WTC11 (cell line): Measurements from ENCODE around the gene CAMTA1. TPM values are rescaled to one million over a fixed set of nuclear protein-coding genes. Genes with fewer than 3 reads are reported as not detected.
A peak's percentile ranks its signal among the peaks of the same experiment; 100 is the strongest.

Experiments used
- ATAC-seq: fragments of 200-7000 bp; cut with Tn5 transposase; 2 replicates; pipeline ENCODE4 v1.10.0; 2021; ENCODE audit warnings: mild to moderate bottlenecking, moderate library complexity
- CTCF ChIA-PET: fragments of 300-600 bp; sonication (Branson Sonifier 250); formaldehyde crosslinking; loops from one replicate; lab custom pipeline; 2021; ENCODE audit warnings: antibody characterized with exemption; lab: Charles Lee
- POLR2A ChIA-PET: fragments of 350-600 bp; sonication (Branson Sonifier 250); formaldehyde crosslinking; loops from one replicate; lab custom pipeline; 2021; ENCODE audit warnings: antibody characterized with exemption; lab: Charles Lee
- DNase-seq: peaks from one replicate; pipeline ENCODE4 v3.0.0; 2021; ENCODE audit warnings: low spot score
- H3K27ac Mint-ChIP-seq: 2 replicates; pipeline ENCODE4 v1.8.0; 2021; ENCODE audit warnings: mixed read lengths
- H3K27me3 Mint-ChIP-seq: 2 replicates; pipeline ENCODE4 v1.8.0; 2021; ENCODE audit warnings: low read depth, mild to moderate bottlenecking, moderate library complexity, mixed read lengths
- H3K36me3 Mint-ChIP-seq: 2 replicates; pipeline ENCODE4 v1.8.0; 2021; ENCODE audit warnings: mixed read lengths
- H3K4me1 Mint-ChIP-seq: 2 replicates; pipeline ENCODE4 v1.8.0; 2022; ENCODE audit warnings: mixed read lengths
- H3K4me3 Mint-ChIP-seq: 2 replicates; pipeline ENCODE4 v1.8.0; 2021; ENCODE audit warnings: mild to moderate bottlenecking, moderate library complexity, mixed read lengths
- H3K9me3 Mint-ChIP-seq: 2 replicates; pipeline ENCODE4 v1.8.0; 2021; ENCODE audit warnings: mixed read lengths
- ELF4 ChIP-seq: sonication (generic); formaldehyde crosslinking; IDR thresholded peaks from 2 replicates; pipeline ENCODE4 v1.8.1; 2022; ENCODE audit warnings: low read depth, mild to moderate bottlenecking, moderate library complexity, missing genetic modification reagents
- FOXJ3 ChIP-seq: sonication (generic); formaldehyde crosslinking; IDR thresholded peaks from 2 replicates; pipeline ENCODE4 v1.9.0; 2021; ENCODE audit warnings: missing genetic modification reagents, mild to moderate bottlenecking, borderline replicate concordance
- GABPB1 ChIP-seq: sonication (generic); formaldehyde crosslinking; IDR thresholded peaks from 2 replicates; pipeline ENCODE4 v1.8.1; 2023; ENCODE audit warnings: mild to moderate bottlenecking, missing genetic modification reagents
- HMGA2 ChIP-seq: fragments of 250-450 bp; sonication (Bioruptor Pico); IDR thresholded peaks from 2 replicates; pipeline ENCODE4 v1.4.0; 2021; ENCODE audit warnings: mild to moderate bottlenecking, moderate library complexity
- JAZF1 ChIP-seq: fragments of 250-450 bp; sonication (Bioruptor Pico); IDR thresholded peaks from 2 replicates; pipeline ENCODE4 v1.9.0; 2021; ENCODE audit warnings: moderate library complexity, mild to moderate bottlenecking, inconsistent platforms
- KAT7 ChIP-seq: sonication (generic); formaldehyde crosslinking; IDR thresholded peaks from 2 replicates; pipeline ENCODE4 v1.8.1; 2023; ENCODE audit warnings: missing genetic modification reagents, mild to moderate bottlenecking, borderline replicate concordance
- NR3C1 ChIP-seq: sonication (generic); formaldehyde crosslinking; conservative IDR thresholded peaks from 2 replicates; pipeline ENCODE4 v1.8.1; 2023; ENCODE audit warnings: low read depth, mild to moderate bottlenecking, missing genetic modification reagents
- OVOL2 ChIP-seq: fragments of 250-450 bp; sonication (Bioruptor Pico); IDR thresholded peaks from 2 replicates; pipeline ENCODE4 v1.9.0; 2021; ENCODE audit warnings: mild to moderate bottlenecking, borderline replicate concordance
- PRRX2 ChIP-seq: fragments of 250-450 bp; sonication (Bioruptor Pico); IDR thresholded peaks from 2 replicates; pipeline ENCODE4 v1.8.0; 2021; ENCODE audit warnings: mild to moderate bottlenecking
- RELA ChIP-seq: sonication (generic); formaldehyde crosslinking; IDR thresholded peaks from 2 replicates; pipeline ENCODE4 v1.8.1; 2022; ENCODE audit warnings: missing genetic modification reagents, mild to moderate bottlenecking, borderline replicate concordance
- SOX15 ChIP-seq: fragments of 250-450 bp; sonication (Bioruptor Pico); IDR thresholded peaks from 2 replicates; pipeline ENCODE4 v1.9.0; 2021; ENCODE audit warnings: mild to moderate bottlenecking
- ZNF232 ChIP-seq: sonication (generic); formaldehyde crosslinking; IDR thresholded peaks from 2 replicates; pipeline ENCODE4 v1.8.0; 2022; ENCODE audit warnings: mild to moderate bottlenecking, missing genetic modification reagents
- ZNF396 ChIP-seq: fragments of 250-450 bp; sonication (Bioruptor Pico); IDR thresholded peaks from 2 replicates; pipeline ENCODE4 v1.8.0; 2021; ENCODE audit warnings: mild to moderate bottlenecking, moderate library complexity, borderline replicate concordance
- total RNA-seq: library from RNA; stranded (reverse); gene quantifications from 3 replicates; pipeline ENCODE4 v1.2.3, GENCODE V29; 2021
- TF ChIP-seq, protein P1 (sequence below): sonication (generic); formaldehyde crosslinking; IDR thresholded peaks from 2 replicates; pipeline ENCODE4 v1.8.1; 2022; ENCODE audit warnings: missing genetic modification reagents, borderline replicate concordance
- TF ChIP-seq, protein P2 (sequence below): sonication (generic); formaldehyde crosslinking; IDR thresholded peaks from 2 replicates; pipeline ENCODE4 v1.8.1; 2023; ENCODE audit warnings: mild to moderate bottlenecking, missing genetic modification reagents, borderline replicate concordance
- TF ChIP-seq, protein P3 (sequence below): sonication (generic); formaldehyde crosslinking; IDR thresholded peaks from 2 replicates; pipeline ENCODE4 v1.8.1; 2022; ENCODE audit warnings: low read depth, missing genetic modification reagents, borderline replicate concordance
- TF ChIP-seq, protein P4 (sequence below): fragments of 250-450 bp; sonication (Bioruptor Pico); IDR thresholded peaks from 2 replicates; pipeline ENCODE4 v1.8.0; 2021; ENCODE audit warnings: mild to moderate bottlenecking
- TF ChIP-seq, protein P5 (sequence below): sonication (generic); formaldehyde crosslinking; IDR thresholded peaks from 2 replicates; pipeline ENCODE4 v1.8.0; 2023; ENCODE audit warnings: missing genetic modification reagents
- TF ChIP-seq, protein P6 (sequence below): sonication (generic); formaldehyde crosslinking; IDR thresholded peaks from 2 replicates; pipeline ENCODE4 v1.8.0; 2022; ENCODE audit warnings: mild to moderate bottlenecking, missing genetic modification reagents
- TF ChIP-seq, protein P7 (sequence below): sonication (generic); formaldehyde crosslinking; conservative IDR thresholded peaks from 2 replicates; pipeline ENCODE4 v1.8.1; 2022; ENCODE audit warnings: mild to moderate bottlenecking, missing genetic modification reagents
- TF ChIP-seq, protein P8 (sequence below): sonication (generic); formaldehyde crosslinking; IDR thresholded peaks from 2 replicates; pipeline ENCODE4 v1.8.0; 2022; ENCODE audit warnings: missing genetic modification reagents

CAMTA1 gene
- total RNA-seq, 1 experiment from 2014 or later = 86.4 TPM

DNA sequence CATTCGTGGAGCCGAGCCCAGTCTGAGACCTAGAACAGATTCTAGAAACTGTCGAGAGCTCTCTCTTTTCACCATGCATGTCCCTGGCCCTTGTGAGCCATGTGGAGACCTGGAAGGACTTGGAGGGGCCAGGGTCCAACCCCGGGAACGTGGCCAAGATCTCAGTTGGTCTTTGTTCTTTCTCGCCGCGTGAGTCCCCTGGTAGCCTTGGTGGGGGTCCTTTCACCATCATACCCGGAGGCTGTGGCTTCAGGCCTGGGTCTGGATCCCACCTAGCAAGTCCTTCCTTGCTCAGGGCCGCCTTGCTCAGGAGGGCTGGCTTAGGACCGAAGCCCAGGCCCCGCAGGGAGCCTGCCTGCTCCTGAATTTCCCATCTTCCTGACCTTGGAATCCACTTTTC, 168.0 kb downstream of the CAMTA1 start:
- ATAC-seq (no peak), DNase-seq (no peak)
- CTCF ChIA-PET = interaction anchor here (3.0 kb wide), 1 partner anchor 89 kb away, joined by 11 read pairs; no protein-coding TSS in a partner anchor
- Mint-ChIP-seq H3K4me1 (peaks cover 31% of the 10 kb centered on the region), H3K27me3 (no peaks in the 10 kb centered on the region), H3K36me3 (no peaks in the 10 kb centered on the region), H3K4me3 (no peak overlapping the region), H3K9me3 (peaks cover 5% of the 10 kb centered on the region)
- no peak for TF ChIP-seq KAT7 (CRISPR knock-in tag)
- TF ChIP-seq, protein P1, sequence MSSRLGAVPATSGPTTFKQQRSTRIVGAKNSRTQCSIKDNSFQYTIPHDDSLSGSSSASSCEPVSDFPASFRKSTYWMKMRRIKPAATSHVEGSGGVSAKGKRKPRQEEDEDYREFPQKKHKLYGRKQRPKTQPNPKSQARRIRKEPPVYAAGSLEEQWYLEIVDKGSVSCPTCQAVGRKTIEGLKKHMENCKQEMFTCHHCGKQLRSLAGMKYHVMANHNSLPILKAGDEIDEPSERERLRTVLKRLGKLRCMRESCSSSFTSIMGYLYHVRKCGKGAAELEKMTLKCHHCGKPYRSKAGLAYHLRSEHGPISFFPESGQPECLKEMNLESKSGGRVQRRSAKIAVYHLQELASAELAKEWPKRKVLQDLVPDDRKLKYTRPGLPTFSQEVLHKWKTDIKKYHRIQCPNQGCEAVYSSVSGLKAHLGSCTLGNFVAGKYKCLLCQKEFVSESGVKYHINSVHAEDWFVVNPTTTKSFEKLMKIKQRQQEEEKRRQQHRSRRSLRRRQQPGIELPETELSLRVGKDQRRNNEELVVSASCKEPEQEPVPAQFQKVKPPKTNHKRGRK (CRISPR knock-in tag) = no peak
- TF ChIP-seq JAZF1 (CRISPR knock-in tag) = no peak
- no peak for TF ChIP-seq NR3C1
- TF ChIP-seq, protein P2, sequence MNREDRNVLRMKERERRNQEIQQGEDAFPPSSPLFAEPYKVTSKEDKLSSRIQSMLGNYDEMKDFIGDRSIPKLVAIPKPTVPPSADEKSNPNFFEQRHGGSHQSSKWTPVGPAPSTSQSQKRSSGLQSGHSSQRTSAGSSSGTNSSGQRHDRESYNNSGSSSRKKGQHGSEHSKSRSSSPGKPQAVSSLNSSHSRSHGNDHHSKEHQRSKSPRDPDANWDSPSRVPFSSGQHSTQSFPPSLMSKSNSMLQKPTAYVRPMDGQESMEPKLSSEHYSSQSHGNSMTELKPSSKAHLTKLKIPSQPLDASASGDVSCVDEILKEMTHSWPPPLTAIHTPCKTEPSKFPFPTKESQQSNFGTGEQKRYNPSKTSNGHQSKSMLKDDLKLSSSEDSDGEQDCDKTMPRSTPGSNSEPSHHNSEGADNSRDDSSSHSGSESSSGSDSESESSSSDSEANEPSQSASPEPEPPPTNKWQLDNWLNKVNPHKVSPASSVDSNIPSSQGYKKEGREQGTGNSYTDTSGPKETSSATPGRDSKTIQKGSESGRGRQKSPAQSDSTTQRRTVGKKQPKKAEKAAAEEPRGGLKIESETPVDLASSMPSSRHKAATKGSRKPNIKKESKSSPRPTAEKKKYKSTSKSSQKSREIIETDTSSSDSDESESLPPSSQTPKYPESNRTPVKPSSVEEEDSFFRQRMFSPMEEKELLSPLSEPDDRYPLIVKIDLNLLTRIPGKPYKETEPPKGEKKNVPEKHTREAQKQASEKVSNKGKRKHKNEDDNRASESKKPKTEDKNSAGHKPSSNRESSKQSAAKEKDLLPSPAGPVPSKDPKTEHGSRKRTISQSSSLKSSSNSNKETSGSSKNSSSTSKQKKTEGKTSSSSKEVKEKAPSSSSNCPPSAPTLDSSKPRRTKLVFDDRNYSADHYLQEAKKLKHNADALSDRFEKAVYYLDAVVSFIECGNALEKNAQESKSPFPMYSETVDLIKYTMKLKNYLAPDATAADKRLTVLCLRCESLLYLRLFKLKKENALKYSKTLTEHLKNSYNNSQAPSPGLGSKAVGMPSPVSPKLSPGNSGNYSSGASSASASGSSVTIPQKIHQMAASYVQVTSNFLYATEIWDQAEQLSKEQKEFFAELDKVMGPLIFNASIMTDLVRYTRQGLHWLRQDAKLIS = no peak
- no peak for TF ChIP-seq ZNF232 (CRISPR knock-in tag)
- TF ChIP-seq, protein P3, sequence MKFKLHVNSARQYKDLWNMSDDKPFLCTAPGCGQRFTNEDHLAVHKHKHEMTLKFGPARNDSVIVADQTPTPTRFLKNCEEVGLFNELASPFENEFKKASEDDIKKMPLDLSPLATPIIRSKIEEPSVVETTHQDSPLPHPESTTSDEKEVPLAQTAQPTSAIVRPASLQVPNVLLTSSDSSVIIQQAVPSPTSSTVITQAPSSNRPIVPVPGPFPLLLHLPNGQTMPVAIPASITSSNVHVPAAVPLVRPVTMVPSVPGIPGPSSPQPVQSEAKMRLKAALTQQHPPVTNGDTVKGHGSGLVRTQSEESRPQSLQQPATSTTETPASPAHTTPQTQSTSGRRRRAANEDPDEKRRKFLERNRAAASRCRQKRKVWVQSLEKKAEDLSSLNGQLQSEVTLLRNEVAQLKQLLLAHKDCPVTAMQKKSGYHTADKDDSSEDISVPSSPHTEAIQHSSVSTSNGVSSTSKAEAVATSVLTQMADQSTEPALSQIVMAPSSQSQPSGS (CRISPR knock-in tag) = no peak
- TF ChIP-seq, protein P4, sequence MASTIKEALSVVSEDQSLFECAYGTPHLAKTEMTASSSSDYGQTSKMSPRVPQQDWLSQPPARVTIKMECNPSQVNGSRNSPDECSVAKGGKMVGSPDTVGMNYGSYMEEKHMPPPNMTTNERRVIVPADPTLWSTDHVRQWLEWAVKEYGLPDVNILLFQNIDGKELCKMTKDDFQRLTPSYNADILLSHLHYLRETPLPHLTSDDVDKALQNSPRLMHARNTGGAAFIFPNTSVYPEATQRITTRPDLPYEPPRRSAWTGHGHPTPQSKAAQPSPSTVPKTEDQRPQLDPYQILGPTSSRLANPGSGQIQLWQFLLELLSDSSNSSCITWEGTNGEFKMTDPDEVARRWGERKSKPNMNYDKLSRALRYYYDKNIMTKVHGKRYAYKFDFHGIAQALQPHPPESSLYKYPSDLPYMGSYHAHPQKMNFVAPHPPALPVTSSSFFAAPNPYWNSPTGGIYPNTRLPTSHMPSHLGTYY = no peak
- no peak for TF ChIP-seq HMGA2 (CRISPR knock-in tag)
- no peak for TF ChIP-seq ELF4
- TF ChIP-seq GABPB1 (CRISPR knock-in tag) = no peak
- TF ChIP-seq FOXJ3 (CRISPR knock-in tag) = no peak
- no peak for TF ChIP-seq OVOL2 (CRISPR knock-in tag)
- no peak for TF ChIP-seq RELA (CRISPR knock-in tag)
- TF ChIP-seq, protein P5, sequence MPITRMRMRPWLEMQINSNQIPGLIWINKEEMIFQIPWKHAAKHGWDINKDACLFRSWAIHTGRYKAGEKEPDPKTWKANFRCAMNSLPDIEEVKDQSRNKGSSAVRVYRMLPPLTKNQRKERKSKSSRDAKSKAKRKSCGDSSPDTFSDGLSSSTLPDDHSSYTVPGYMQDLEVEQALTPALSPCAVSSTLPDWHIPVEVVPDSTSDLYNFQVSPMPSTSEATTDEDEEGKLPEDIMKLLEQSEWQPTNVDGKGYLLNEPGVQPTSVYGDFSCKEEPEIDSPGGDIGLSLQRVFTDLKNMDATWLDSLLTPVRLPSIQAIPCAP (CRISPR knock-in tag) = no peak
- TF ChIP-seq, protein P6, sequence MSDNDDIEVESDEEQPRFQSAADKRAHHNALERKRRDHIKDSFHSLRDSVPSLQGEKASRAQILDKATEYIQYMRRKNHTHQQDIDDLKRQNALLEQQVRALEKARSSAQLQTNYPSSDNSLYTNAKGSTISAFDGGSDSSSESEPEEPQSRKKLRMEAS = no peak
- TF ChIP-seq, all 79 proteins: peak for 0
- POLR2A ChIA-PET = no interaction called here
- no peak overlapping the region for H3K27ac Mint-ChIP-seq

DNA sequence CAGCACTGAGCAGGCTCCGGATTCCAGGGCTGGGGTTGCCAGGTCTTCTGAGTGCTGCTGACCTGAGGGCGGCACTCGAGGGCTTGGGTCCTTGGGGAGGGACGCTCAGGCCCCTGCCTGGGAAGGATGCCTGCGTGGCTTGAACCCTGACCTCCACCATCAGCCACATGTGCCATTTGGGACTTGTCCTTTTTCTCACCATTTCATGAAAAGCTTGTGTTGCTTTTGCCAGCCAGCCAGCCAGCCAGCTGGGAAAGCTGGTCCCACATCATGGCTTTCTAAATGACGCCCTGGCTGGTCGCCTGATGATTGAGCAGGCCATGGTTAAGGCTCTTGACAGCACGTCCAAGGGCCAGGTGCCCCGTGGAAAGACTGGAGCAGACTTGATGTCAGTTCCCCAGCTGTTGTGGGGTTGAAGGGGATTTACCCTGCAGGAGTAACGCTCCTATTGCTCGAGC, 168.7 kb downstream of the CAMTA1 start:
- H3K9me3 Mint-ChIP-seq = peaks cover 5% of the 10 kb centered on the region
- no peak overlapping the region for H3K4me3 Mint-ChIP-seq
- H3K27ac Mint-ChIP-seq = no peak overlapping the region
- peaks cover 31% of the 10 kb centered on the region for H3K4me1 Mint-ChIP-seq
- H3K27me3 Mint-ChIP-seq = no peaks in the 10 kb centered on the region
- DNase-seq (no peak), ATAC-seq (no peak)
- CTCF ChIA-PET = interaction anchor here (1.0 to 3.0 kb wide), 4 partner anchors 89 to 254 kb away, joined by 3 to 11 read pairs (median 6); no protein-coding TSS in a partner anchor
- no peaks in the 10 kb centered on the region for H3K36me3 Mint-ChIP-seq
- POLR2A ChIA-PET = no interaction called here
- no peak for TF ChIP-seq PRRX2 (CRISPR knock-in tag)
- TF ChIP-seq, protein P7, sequence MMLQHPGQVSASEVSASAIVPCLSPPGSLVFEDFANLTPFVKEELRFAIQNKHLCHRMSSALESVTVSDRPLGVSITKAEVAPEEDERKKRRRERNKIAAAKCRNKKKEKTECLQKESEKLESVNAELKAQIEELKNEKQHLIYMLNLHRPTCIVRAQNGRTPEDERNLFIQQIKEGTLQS (CRISPR knock-in tag) = no peak
- TF ChIP-seq RELA (CRISPR knock-in tag) = no peak
- TF ChIP-seq ZNF232 (CRISPR knock-in tag) = no peak
- no peak for TF ChIP-seq SOX15 (CRISPR knock-in tag)
- TF ChIP-seq, protein P8, sequence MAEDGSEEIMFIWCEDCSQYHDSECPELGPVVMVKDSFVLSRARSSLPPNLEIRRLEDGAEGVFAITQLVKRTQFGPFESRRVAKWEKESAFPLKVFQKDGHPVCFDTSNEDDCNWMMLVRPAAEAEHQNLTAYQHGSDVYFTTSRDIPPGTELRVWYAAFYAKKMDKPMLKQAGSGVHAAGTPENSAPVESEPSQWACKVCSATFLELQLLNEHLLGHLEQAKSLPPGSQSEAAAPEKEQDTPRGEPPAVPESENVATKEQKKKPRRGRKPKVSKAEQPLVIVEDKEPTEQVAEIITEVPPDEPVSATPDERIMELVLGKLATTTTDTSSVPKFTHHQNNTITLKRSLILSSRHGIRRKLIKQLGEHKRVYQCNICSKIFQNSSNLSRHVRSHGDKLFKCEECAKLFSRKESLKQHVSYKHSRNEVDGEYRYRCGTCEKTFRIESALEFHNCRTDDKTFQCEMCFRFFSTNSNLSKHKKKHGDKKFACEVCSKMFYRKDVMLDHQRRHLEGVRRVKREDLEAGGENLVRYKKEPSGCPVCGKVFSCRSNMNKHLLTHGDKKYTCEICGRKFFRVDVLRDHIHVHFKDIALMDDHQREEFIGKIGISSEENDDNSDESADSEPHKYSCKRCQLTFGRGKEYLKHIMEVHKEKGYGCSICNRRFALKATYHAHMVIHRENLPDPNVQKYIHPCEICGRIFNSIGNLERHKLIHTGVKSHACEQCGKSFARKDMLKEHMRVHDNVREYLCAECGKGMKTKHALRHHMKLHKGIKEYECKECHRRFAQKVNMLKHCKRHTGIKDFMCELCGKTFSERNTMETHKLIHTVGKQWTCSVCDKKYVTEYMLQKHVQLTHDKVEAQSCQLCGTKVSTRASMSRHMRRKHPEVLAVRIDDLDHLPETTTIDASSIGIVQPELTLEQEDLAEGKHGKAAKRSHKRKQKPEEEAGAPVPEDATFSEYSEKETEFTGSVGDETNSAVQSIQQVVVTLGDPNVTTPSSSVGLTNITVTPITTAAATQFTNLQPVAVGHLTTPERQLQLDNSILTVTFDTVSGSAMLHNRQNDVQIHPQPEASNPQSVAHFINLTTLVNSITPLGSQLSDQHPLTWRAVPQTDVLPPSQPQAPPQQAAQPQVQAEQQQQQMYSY (CRISPR knock-in tag) = peak; percentile 69; the same call in 1 of the 2 replicates
- no peak for TF ChIP-seq ZNF396 (CRISPR knock-in tag)
